ELR (cell line): ENCODE measurements around the gene CNBD2.
"Not testable (repeated sequence)": the region's sequence is repeated elsewhere in the genome, so short reads cannot be mapped to it uniquely, and the experiment has no call there.

Source experiments
- DNase-seq: peaks from one replicate; pipeline ENCODE4 v3.0.0-alpha.2; 2015; ENCODE audit warnings: low read depth

Gene CNBD2

GRCh38 chr20:35975576-35976373 lies 7.4 kb downstream of the CNBD2 start:
- no peak for DNase-seq

- DNase-seq = no peak
Measured at GRCh38 chr20:35978041-35978513, 9.7 kb downstream of the CNBD2 start.

GRCh38 chr20:35979544-35979943 lies 11.2 kb downstream of the CNBD2 start:
- peak; percentile 30 for DNase-seq

DNA sequence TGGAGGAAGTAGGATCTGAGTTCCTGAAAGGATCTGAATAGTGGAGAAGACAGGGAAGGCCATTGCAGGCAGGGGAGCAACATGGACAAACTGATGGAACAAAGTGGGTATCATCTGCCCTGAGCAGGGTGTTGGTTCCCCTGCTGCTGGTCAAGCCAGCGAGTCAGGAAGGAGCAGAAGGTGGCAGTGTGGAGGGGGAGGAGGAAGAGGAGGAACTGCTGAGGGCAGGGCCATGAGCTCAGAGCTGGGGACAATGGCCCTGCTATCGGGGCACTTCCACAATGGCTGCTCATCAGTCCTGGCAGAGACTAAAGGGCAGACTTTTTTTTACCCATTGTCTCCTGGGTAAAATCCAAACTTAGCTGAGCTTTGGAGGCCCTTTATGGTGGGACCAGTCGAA lies 13.6 kb downstream of the CNBD2 start:
- DNase-seq = no peak

DNA sequence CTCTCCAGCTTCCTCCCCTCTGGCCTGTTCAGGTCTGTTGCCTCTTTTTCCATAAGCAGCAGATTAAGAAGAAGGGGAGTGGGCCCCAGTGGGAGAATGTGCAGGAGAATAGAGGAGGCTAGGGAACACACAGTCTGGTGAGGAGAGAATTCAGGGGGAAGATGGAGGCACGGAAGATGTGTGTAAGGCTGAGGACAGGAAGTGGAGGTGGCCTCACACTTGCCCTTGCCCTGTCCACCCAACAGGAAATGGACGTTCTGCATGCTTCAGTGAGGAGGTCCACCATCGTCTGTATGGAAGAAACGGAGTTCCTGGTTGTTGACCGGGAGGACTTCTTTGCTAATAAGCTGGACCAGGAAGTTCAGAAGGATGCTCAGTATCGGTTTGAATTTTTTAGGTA lies 16.0 kb downstream of the CNBD2 start:
- DNase-seq = no peak

GRCh38 chr20:35985806-35986205 lies 17.4 kb downstream of the CNBD2 start:
- DNase-seq = no peak

DNA sequence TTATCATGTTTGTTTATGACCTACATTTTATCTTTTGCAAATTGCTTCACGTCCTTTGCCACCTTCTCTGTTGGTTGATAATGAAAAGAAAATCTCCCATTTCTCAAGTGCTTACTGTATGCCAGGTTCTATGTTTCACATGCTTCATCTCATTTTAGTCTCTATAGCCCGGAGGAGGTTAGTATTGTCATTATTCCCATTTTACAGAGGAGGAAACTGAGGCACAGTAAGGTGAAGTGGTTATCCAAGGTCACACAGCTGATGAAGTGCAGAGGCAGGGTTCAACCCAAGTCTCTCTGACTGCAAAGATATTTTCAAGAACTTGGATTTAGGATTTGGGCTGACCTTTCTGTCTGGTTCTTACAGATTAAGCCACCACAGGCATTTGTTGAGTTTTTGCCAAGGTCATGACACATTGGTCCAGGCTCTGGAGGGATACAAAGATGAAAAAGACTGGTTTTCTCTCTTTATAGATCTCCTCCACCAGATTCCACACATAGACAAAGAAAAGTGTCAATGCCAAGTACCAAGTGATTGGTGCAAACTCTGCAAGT lies 20.6 kb downstream of the CNBD2 start:
- peak; percentile 54 for DNase-seq

GRCh38 chr20:35991142-35991771 lies 22.9 kb downstream of the CNBD2 start:
- peak; percentile 64 for DNase-seq

DNA sequence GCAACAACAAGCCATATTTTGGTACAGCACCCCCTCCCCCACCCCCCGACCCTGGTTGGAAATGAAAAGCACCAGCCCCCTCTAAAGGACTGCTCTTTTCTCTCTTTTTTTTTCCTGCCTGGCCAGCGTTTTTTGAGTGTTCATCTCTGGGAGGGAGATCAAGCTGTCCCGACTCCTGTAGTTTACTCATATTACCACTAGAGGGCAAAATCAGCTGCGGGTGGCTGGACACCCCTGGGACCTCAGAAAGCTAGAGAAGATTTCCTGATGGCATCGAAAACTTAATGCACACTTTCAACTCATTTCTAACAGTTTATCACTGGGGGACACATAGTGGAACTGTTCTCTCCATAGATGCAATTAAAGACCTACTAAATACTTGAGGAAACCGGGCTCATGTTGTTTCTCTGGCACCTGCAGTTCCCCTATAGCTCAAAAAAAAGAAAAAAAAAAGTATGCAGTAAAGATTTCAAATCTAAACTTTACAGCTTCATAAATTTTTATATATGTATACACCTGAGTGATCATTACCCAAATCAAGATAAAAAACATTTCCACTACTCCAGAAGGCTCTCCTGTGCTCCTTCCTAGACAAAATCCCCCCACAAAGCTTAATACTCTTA lies 24.4 kb downstream of the CNBD2 start:
- DNase-seq = peak; percentile 84

- DNase-seq = peak; percentile 88
Measured at GRCh38 chr20:35994994-35995453, 26.6 kb downstream of the CNBD2 start.

- DNase-seq = not testable (repeated sequence)
Measured at GRCh38 chr20:35996492-35996891, 28.1 kb downstream of the CNBD2 start.

- not testable (repeated sequence) for DNase-seq
Measured at GRCh38 chr20:36001331-36001730, 32.9 kb downstream of the CNBD2 start.

DNA sequence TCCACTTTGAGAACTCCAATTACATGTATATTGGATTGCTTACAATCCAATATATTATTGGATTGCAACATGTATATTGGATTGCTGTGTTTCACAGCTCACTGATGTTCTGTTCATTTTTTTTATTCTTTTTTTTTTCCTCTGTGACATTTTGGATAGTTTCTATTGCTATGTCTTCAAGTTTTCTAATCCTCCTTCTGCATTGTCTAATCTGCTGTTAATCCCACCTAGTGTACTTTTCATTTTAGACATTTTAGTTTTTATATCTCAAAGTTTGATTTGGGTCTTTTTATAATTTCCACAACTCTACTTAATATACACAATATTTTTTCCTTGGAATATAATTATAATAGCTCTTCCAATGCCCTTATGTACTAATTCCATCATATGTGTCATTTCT lies 34.5 kb downstream of the CNBD2 start:
- no peak for DNase-seq

DNA sequence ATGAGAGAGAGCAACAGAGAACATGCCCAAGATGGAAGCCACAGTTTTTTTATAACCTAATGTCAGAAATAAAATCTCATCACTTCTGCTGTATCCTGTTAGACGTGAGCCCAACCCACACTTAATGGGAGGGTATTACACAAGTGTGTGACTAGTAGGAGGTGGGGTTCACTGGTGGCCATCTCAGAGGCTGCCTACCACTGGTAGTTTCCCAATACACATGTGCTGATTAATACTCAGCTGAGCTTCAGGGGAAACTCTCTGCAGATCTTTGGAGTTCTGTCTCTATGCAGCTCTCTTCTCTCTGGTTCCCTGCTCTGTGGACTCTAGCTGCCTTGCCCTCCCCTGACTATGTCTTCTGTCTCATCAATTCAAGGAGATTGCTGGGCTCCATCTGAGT lies 35.7 kb downstream of the CNBD2 start:
- peak; percentile 32 for DNase-seq

GRCh38 chr20:36008461-36009035 lies 40.2 kb downstream of the CNBD2 start:
- no peak for DNase-seq

DNA sequence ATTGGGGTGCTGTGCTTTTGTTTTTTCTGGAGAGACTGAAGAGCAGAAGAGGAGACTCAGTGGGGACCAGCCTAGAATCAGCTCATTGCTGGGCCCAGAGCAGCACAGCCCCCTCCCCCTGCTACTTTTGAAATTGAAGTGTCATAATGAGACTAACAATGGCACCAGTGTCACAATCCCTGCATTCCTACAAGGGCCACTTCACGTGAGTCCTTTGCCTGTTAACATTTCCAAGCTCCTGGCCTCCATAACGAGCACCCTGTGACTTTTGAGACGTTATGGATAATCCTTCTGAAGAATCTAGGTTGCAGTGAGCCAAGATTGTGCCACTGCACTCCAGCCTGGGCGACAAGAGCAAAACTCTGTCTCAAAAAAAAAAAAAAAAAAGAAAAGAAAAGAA lies 41.7 kb downstream of the CNBD2 start:
- DNase-seq = no peak

- DNase-seq = no peak
Measured at GRCh38 chr20:36010825-36011224, 42.4 kb downstream of the CNBD2 start.

- DNase-seq = no peak
Measured at GRCh38 chr20:36015806-36016403, 47.5 kb downstream of the CNBD2 start.

GRCh38 chr20:36017048-36017951 lies 48.9 kb downstream of the CNBD2 start:
- DNase-seq = peak; percentile 56

DNA sequence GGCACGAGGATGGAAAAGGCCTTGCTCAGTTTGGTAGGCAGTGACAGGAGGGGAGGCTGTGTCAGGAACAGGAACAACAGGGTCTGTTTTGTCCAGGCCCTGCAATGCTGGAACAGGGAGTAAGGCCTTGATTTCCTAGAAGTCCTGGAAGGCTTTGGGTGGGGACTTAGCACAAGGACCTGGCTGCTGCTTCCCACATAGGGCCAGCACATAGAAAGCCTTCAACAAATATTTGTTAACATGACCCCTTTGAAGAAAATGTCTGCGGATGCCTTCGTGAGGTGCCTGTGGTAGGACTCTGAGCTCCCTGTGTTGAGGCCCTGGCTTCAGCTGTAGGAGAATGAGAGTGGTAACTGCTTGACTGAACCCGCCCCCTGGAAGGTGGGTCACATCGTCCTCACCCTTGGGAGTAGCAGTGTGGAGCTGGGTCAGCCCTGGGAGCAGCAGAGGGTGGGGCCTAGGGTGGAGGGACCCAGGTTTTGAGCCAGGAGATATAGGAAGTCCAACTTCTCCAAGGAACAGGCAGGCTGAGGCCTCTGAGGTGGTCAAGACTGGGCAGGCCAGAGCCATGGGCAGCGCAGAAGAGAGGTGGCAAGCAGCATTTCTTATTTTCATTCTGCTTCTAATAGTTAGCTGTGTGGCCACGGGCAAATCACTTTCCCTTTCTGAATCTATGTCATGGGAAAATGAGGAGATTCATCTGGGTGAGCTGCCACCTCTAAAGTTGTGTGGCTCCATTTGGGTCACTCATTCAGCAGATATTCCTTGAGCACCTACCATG lies 50.0 kb downstream of the CNBD2 start:
- no peak for DNase-seq
